Hematopoietic multipotent progenitor cell (in vitro differentiated cells): Measurements from ENCODE around the gene CLCNKA. TPM values are rescaled to one million over a fixed set of nuclear protein-coding genes. Genes with fewer than 3 reads are reported as not detected.
A peak's percentile ranks its signal among the peaks of the same experiment; 100 is the strongest.
"Not testable (repeated sequence)": the region's sequence is repeated elsewhere in the genome, so short reads cannot be mapped to it uniquely, and the experiment has no call there.

Experiments
- DNase-seq, 3 donors: peaks; one replicate each; pipeline ENCODE4 v3.0.0-alpha.2; 2011 to 2015; ENCODE audit warnings: low read depth in 2 of 3, low spot score in 2 of 3
- total RNA-seq: library from RNA; depleted of rRNA; stranded (reverse); fragments of >200 nt; gene quantifications from one replicate; pipeline ENCODE4 v1.2.3, GENCODE V29; 2012

The CLCNKA gene
- total RNA-seq, 1 donor = not detected

GRCh38 chr1:16015960-16016901 lies 5.6 kb upstream of the CLCNKA start:
- no peak for DNase-seq

GRCh38 chr1:16017076-16017460 lies 4.8 kb upstream of the CLCNKA start:
- DNase-seq = no peak

- DNase-seq = no peak
These were observed 4.2 kb upstream of the CLCNKA start, which contains the start of gene HSPB7 for GRCh38 chr1:16017461-16018303. Gene HSPB7, minus strand, starts transcription at chr1:16018043. Its CDS starts 80 bp downstream, at chr1:16017963.

GRCh38 chr1:16018308-16018707 lies 3.5 kb upstream of the CLCNKA start:
- no peak for DNase-seq

GRCh38 chr1:16018749-16019643 lies 2.8 kb upstream of the CLCNKA start:
- DNase-seq = no peak

- DNase-seq = peak in 1 of 3 donors; percentile 21
These were observed 2.1 kb upstream of the CLCNKA start for GRCh38 chr1:16019644-16020277.

GRCh38 chr1:16020325-16020724 lies 1.5 kb upstream of the CLCNKA start:
- no peak for DNase-seq

GRCh38 chr1:16020878-16021277 lies 958 bp upstream of the CLCNKA start:
- DNase-seq = not testable (repeated sequence)

- DNase-seq = no peak
These were observed 557 bp downstream of the CLCNKA start for GRCh38 chr1:16022393-16022792.

- DNase-seq = no peak
These were observed 1.3 kb downstream of the CLCNKA start for GRCh38 chr1:16023050-16023653.

GRCh38 chr1:16026302-16026701 lies 4.5 kb downstream of the CLCNKA start:
- DNase-seq = not testable (repeated sequence)

- peak in 2 of 3 donors; percentile 62 to 69 for DNase-seq
These were observed 5.1 kb downstream of the CLCNKA start for GRCh38 chr1:16026723-16027484.

GRCh38 chr1:16028237-16029002 lies 6.6 kb downstream of the CLCNKA start:
- DNase-seq = no peak

GRCh38 chr1:16029003-16029268 lies 7.1 kb downstream of the CLCNKA start:
- DNase-seq = not testable (repeated sequence)

GRCh38 chr1:16029288-16029687 lies 7.5 kb downstream of the CLCNKA start:
- no peak for DNase-seq

- DNase-seq = no peak
These were observed 9.7 kb downstream of the CLCNKA start for GRCh38 chr1:16031551-16031950.

GRCh38 chr1:16032388-16033102 lies 10.7 kb downstream of the CLCNKA start:
- DNase-seq = peak in 2 of 3 donors; percentile 87 to 90
